Central memory CD8-positive, alpha-beta T cell (primary cell): ENCODE results near the gene PTGES3L.

Source experiments
- ATAC-seq: fragments of 150-1000 bp; cut with Tn5 transposase; replicated peaks from 2 replicates; pipeline ENCODE4 v1.10.0; 2022; ENCODE audit warnings: mild to moderate bottlenecking, moderate FRiP score, moderate number of reproducible peaks; ENCODE audit not compliant: poor library complexity, severe bottlenecking; ENCODE audit errors: extremely low read depth
- DNase-seq, 2 donors: peaks; one replicate each; pipeline ENCODE4 v3.0.0; 2021; ENCODE audit warnings: low spot score in 2 of 2
- H3K27ac Mint-ChIP-seq: one replicate; pipeline ENCODE4 v1.8.0; 2022; ENCODE audit warnings: low read depth, mild to moderate bottlenecking, moderate library complexity, mixed read lengths
- H3K27me3 Mint-ChIP-seq: one replicate; pipeline ENCODE4 v1.8.0; 2022; ENCODE audit warnings: mixed read lengths
- H3K36me3 Mint-ChIP-seq: one replicate; pipeline ENCODE4 v1.8.0; 2022; ENCODE audit warnings: mild to moderate bottlenecking, moderate library complexity, mixed read lengths; ENCODE audit not compliant: insufficient read depth
- H3K4me1 Mint-ChIP-seq: one replicate; pipeline ENCODE4 v1.8.0; 2022; ENCODE audit warnings: mixed read lengths
- H3K4me3 Mint-ChIP-seq: one replicate; pipeline ENCODE4 v1.8.0; 2022; ENCODE audit warnings: mild to moderate bottlenecking, moderate library complexity, mixed read lengths
- H3K9me3 Mint-ChIP-seq: one replicate; pipeline ENCODE4 v1.8.0; 2022; ENCODE audit warnings: mixed read lengths

Gene PTGES3L

DNA sequence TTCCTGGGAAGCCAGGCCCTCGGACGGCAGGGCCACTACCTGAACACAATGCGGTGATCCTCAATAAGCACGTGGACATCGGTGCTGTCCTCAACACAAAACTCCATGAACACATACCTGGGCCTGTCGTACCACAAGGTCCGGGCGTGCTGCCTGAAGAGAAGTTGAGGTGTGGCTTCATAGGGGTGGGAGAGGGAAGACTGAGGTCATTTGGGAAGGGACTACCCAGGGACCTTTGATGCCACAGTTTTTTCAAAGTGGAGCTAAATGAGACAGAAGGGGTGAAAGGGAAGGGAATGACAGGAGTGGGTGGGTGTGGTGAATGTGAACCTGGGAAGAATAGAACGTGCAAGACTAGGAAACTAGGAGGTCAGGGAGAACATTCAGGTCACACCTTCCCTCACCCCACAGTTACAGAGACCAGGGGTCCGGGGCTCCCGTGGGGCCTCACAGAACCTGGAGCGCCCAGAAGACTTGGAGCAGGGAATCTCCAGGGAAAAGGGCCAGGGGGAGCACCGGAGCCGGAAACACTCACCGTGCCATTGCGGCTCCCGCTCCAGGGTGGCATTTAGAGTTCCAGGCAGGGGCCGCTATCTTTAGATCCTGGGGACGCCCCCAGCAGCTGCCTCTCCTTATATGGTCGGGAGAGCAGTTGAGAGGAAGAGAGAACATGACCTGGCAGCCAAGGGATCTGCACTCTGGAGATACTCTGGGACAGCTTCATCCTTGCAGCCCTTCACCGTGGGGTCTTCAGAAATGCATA lies at the start of gene PTGES3L:
Gene PTGES3L (minus strand): TSS at position 570 of the 763 bp plus-strand sequence. CDS start 27 bp downstream, at position 543.
- peaks cover 26% of the 10 kb centered on the region for H3K36me3 Mint-ChIP-seq
- peak within 1 kb of the TSS; percentile 96 for H3K4me3 Mint-ChIP-seq
- DNase-seq (no peak), ATAC-seq (peak; percentile 20)
- H3K27ac Mint-ChIP-seq = peak within 1 kb of the TSS; percentile 92
- no peaks in the 10 kb centered on the region for H3K27me3 Mint-ChIP-seq
- peaks cover 31% of the 10 kb centered on the region for H3K4me1 Mint-ChIP-seq
- H3K9me3 Mint-ChIP-seq = no peaks in the 10 kb centered on the region

DNA sequence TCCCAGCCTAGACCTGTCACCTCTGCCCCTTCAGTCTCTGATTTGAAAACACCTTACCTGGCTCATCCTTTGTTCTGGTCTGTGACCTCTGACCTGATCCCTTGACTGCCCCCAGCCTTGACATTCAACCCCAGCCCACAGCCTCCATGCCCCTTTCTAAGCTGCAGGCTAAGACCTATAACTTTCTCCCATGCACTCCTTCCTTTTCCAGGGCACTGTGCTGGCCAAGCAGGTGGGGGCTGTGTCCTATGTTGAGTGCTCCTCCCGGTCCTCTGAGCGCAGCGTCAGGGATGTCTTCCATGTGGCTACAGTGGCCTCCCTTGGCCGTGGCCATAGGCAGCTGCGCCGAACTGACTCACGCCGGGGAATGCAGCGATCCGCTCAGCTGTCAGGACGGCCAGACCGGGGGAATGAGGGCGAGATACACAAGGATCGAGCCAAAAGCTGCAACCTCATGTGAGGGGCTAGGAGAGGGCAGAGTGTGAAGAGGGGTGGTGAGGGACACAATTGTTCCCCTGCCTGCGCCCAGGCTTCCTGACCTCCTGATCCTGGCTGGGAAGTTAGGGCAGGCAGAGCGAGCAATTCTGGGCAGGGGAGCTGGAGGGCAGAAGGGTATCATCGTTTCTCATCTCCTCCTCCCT lies 48.5 kb upstream of the PTGES3L start:
- ATAC-seq (no peak), DNase-seq (no peak)
- no peaks in the 10 kb centered on the region for H3K27me3 Mint-ChIP-seq
- H3K36me3 Mint-ChIP-seq = peaks cover 6% of the 10 kb centered on the region
- H3K9me3 Mint-ChIP-seq = no peaks in the 10 kb centered on the region
- H3K27ac Mint-ChIP-seq = no peak overlapping the region
- peaks cover 14% of the 10 kb centered on the region for H3K4me1 Mint-ChIP-seq
- H3K4me3 Mint-ChIP-seq = no peak overlapping the region

DNA sequence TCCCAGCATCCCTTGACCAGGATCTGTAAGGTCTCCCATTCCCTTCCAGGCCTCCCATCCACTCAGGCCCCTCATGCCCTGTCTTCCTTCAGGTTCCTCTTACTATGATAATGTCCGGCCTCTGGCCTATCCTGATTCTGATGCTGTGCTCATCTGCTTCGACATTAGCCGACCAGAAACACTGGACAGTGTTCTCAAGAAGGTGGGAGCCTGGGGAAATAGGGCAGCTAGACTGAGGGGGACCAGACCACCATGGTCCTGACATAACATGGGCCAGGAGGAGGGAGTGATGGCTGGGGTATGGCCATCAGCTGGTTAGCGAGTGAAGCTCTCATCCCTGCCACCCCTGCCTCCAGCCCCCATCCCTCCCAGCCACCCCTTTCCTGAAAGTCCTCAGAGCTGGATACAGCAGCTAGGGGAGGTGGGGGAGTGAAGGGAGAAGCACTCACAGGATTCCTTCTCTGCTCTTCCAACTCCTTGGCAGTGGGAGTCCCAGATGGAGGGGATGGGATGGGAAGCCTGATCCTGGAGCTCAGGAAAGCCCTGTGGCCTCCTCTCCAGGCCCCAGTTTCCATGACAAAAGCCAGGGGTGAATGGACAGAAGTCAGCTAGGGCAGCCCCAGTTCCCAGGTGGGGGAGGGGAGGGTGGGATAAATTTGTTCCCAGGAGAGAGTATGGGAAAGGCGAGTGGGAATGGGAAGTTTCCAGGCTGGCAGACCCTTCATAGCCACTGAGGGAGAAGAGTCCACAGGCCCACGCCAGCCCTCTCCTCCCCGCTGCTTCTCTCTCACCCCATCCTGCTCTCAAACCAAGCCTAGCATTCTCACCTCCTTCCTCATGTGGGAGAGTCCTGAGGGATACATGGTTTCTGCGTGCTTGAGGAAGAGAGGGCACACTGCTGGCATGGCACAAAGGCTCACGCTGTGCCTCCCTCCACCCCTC lies 47.5 kb upstream of the PTGES3L start:
- H3K4me1 Mint-ChIP-seq = peaks cover 14% of the 10 kb centered on the region
- no peaks in the 10 kb centered on the region for H3K9me3 Mint-ChIP-seq
- peaks cover 6% of the 10 kb centered on the region for H3K36me3 Mint-ChIP-seq
- no peak overlapping the region for H3K27ac Mint-ChIP-seq
- H3K27me3 Mint-ChIP-seq = no peaks in the 10 kb centered on the region
- H3K4me3 Mint-ChIP-seq = no peak overlapping the region
- ATAC-seq (no peak), DNase-seq (no peak)

DNA sequence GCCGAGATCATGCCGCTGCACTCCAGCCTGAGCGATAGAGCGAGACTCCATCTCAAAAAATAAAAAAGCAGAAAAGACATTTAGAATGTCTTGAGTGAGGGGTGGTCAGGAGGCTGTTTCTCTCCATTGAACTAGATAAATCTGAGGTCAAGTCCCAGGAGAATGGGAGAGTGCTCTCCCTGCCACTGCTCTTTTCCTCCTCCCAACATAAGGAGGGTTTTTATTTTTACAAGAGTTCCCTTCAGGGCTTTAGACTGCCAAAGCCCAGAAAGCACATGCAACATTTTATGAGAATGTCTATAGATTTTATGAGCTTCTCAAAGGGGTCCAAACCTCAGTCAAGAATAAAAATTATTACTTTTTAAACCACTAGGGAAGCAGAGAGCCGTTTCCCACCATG lies 46.7 kb upstream of the PTGES3L start:
- H3K4me3 Mint-ChIP-seq = peak overlapping the region; percentile 93
- no peak for ATAC-seq
- no peaks in the 10 kb centered on the region for H3K9me3 Mint-ChIP-seq
- no peak for DNase-seq
- H3K36me3 Mint-ChIP-seq = peaks cover 9% of the 10 kb centered on the region
- no peak overlapping the region for H3K27ac Mint-ChIP-seq
- no peaks in the 10 kb centered on the region for H3K27me3 Mint-ChIP-seq
- peaks cover 19% of the 10 kb centered on the region for H3K4me1 Mint-ChIP-seq

DNA sequence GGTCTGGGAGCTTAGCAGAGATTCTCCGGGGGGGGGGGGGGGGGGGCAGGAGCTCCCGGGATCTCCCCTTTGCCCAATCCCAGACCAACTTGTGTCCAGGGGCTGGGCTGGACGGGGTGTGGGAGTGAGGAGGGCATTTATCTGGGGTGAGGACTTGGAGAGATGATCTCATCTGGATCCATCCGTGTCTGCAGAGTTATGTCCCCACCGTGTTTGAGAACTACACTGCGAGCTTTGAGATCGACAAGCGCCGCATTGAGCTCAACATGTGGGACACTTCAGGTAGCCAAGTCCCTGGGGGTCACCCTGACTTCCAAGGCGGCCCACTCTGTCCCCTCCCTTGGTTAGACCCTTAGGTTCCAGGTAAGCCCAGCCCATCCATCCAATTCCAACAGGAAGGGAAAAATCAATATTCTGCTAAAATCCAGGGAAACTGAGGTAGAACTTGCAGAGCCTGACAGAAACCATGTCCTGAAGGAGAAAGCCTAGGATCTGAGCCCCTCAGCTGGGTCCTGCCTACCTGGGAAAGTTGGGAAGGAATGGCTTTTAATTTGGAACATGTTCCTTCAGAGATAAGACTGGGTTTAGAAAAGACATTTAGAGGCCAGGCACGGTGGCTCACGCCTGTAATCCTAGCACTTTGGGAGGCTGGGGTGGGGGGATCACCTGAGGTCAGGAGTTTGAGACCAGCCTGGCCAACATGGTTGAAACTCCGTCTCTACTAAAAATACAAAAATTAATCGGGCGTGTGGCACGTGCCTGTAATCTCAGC lies 46.1 kb upstream of the PTGES3L start:
- Mint-ChIP-seq H3K4me1 (peaks cover 25% of the 10 kb centered on the region), H3K27ac (peak overlapping the region; percentile 94), H3K9me3 (no peaks in the 10 kb centered on the region), H3K36me3 (peaks cover 12% of the 10 kb centered on the region), H3K4me3 (peak overlapping the region; percentile 93), H3K27me3 (no peaks in the 10 kb centered on the region)
- no peak for DNase-seq
- no peak for ATAC-seq

DNA sequence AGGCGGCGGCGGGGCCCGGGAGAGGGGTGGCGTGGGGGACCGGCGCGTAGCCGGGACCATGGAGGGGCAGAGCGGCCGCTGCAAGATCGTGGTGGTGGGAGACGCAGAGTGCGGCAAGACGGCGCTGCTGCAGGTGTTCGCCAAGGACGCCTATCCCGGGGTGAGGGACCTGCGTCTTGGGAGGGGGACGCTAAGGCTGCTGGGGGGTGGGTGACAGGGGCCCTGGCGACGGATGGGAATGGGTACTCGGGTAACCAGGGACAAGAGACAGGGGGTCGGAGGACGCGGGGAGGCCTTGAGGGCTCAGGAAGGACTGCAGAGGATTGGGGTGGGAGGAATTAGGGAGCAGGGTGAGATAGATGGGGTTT lies 45.4 kb upstream of the PTGES3L start:
- H3K27ac Mint-ChIP-seq = peak overlapping the region; percentile 94
- H3K27me3 Mint-ChIP-seq = no peaks in the 10 kb centered on the region

DNA sequence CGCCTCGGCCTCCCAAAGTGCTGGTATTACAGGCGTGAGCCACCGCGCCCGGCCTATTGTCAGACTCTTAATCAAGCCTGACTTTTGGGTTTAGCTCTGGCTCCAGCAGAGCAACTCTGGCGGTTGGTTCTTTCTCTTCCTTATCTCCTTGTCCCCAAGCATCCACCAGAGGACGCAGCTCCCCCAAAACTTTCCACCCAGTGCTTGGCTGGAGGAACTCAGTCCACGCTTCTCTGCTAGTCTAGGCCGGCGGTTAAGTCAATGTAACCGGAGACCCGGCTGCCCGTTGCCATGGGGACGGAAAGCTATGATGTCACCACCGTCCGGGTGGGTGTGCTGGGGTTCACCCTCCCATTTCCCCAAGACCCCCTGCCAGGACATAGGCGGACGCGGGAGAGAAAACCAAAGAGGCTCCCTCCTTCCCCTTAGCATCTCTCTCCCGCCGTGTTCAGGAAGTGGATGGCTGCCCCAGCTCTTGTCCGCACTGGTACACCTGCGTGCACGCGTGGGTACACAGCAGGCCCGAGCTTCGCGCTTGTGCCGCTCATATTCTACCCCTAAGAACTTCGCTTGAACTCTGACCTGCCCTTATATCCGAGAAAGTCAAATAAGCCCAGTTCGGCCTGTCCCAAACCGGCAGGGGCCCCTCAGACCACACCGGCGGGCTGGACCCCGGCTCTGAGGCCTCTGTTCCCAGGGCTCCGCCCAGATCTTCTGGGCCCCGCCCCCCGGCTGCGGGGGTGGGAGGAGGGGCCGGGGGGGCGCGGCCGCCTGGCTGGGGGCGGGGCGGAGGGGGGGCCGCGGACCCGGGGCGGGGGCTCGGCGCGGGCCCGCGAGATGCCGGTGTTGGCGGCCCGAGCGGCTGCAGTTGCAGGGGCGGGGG lies 44.8 kb upstream of the PTGES3L start, which contains the start of gene RND2:
Gene RND2 (plus strand): TSS at position 825 of the 883 bp plus-strand sequence. CDS start 117 bp downstream, outside the sequence.
- no peaks in the 10 kb centered on the region for H3K9me3 Mint-ChIP-seq
- peaks cover 13% of the 10 kb centered on the region for H3K36me3 Mint-ChIP-seq
- H3K4me1 Mint-ChIP-seq = peaks cover 31% of the 10 kb centered on the region
- ATAC-seq (peak; percentile 61), DNase-seq (peak; percentile 64 to 66)
- no peaks in the 10 kb centered on the region for H3K27me3 Mint-ChIP-seq
- peak within 1 kb of the TSS; percentile 93 for H3K4me3 Mint-ChIP-seq
- H3K27ac Mint-ChIP-seq = peak within 1 kb of the TSS; percentile 94

More for the DNA sequence above, 45.4 kb upstream of the PTGES3L start:
- ATAC-seq = no peak
- H3K4me1 Mint-ChIP-seq = peaks cover 27% of the 10 kb centered on the region
- no peak for DNase-seq
- peak overlapping the region; percentile 93 for H3K4me3 Mint-ChIP-seq
- H3K9me3 Mint-ChIP-seq = no peaks in the 10 kb centered on the region
- peaks cover 13% of the 10 kb centered on the region for H3K36me3 Mint-ChIP-seq

DNA sequence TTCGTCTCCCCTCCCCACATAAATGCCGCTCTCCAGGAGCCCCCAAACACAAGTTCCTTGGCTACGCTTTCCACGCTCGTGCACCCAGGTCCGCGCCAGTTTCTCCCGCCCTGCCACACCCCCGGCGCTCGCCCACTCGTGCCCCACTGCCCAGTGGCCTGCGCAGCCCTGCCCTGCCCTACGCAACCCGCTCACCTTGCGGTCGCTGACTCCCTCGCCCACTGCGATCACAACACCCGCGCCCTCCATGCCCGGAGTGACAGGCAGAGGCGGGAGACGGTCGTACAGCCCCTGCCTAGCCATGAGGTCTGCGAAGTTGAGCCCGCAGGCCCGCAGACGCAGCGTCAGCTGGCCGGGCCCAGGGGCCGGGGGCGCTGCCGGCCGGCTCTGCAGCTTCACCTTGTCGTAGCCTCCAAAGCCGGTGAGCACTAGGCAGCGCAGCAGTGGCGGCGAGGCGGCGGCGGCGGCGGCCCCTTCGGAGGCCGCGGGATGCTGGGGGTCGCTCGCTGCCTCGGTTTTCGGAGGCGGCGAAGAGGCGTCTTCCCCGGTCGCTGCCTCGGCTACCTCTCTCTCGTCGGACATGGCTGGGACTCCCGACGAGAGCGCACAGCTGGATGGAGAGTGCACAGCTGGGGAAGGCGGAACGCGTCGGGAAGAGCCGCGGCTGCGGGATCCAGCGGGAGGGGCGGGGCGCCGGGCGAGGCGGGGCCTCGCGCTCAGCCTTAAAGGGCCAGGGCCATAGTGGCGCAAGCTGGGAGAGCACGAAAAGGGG lies 42.0 kb upstream of the PTGES3L start, which contains the start of gene VAT1:
Gene VAT1 (minus strand): TSS at position 645 of the 772 bp plus-strand sequence. CDS start 63 bp downstream, at position 582.
- Mint-ChIP-seq H3K4me3 (peak within 1 kb of the TSS; percentile 83), H3K27me3 (no peaks in the 10 kb centered on the region), H3K9me3 (no peaks in the 10 kb centered on the region), H3K4me1 (peaks cover 36% of the 10 kb centered on the region), H3K27ac (peak within 1 kb of the TSS; percentile 65), H3K36me3 (peaks cover 17% of the 10 kb centered on the region)
- ATAC-seq (peak; percentile 52), DNase-seq (peak; percentile 19 to 33)

DNA sequence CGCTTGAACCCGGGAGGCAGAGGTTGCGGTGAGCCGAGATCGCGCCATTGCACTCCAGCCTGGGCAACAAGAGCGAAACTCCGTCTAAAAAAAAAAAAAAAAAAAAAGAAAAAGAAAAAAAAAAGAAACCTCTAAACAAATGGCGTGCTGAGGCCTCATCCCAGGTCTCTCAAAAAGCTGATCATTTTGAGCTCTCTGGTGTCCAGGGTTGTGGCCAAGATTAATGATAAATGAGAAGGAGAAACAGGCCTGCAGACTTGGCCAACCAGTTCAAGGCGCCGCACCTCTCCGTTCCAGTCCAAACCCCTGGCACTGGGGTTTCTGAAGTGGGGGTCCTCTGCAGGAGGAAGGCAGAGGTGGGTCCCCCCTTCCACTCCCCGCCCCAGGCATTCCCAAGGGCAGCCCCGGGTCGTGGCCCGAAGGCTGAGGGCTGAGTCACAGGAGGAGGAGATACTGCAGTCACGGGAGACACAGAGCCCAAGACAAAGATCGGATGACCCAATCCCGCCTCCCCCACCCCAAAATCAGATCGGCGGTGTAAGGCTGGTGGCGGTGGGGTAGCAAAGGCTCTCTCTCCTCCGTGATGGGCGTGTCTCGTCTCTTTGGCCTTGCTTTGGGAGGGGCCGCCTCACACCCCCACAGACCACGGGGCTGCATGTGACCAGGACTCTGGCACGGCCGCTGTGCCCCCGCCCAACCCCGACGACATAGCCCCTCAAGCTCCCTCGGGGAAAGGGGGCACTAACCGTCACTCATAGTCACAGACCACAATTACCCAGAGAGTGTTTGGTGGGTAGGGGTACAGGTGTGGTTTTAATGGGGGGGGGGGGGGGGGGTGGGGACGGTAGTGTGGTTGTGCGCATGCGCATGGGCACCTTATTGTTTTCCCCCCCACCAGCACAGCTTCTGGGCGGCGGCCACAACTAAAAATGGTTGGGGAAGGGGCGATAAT lies 41.2 kb upstream of the PTGES3L start:
- Mint-ChIP-seq H3K27me3 (no peaks in the 10 kb centered on the region), H3K4me1 (peaks cover 36% of the 10 kb centered on the region), H3K9me3 (no peaks in the 10 kb centered on the region), H3K4me3 (peak overlapping the region; percentile 83), H3K36me3 (peaks cover 17% of the 10 kb centered on the region), H3K27ac (peak overlapping the region; percentile 65)
- peak in 1 of 2 donors; percentile 16 for DNase-seq
- no peak for ATAC-seq
